ENCODE results near the gene ITGA6.

DNA sequence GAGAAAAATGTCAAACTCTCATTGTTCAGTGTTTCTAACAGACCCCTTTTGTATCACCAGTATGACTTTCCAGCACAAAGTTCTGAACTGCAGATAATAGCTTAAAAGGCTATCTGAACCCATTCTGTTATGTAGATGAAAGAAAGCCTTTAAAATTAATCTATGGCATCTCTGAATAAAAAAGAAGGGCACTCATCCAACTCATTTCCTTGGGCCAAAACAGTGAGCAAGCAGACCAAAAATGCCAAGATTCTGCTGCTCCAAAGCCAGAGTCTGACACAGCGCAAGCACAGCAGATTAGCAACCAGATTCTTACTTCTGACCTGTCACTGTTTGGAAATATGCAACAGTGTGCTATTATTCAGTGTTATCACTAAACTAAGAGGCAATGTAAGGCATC, 22.6 kb upstream of the ITGA6 start:
- TF ChIP-seq POLR2A (IDR thresholded peaks at IDR 0.05), result no peak
- TF ChIP-seq, protein P1, sequence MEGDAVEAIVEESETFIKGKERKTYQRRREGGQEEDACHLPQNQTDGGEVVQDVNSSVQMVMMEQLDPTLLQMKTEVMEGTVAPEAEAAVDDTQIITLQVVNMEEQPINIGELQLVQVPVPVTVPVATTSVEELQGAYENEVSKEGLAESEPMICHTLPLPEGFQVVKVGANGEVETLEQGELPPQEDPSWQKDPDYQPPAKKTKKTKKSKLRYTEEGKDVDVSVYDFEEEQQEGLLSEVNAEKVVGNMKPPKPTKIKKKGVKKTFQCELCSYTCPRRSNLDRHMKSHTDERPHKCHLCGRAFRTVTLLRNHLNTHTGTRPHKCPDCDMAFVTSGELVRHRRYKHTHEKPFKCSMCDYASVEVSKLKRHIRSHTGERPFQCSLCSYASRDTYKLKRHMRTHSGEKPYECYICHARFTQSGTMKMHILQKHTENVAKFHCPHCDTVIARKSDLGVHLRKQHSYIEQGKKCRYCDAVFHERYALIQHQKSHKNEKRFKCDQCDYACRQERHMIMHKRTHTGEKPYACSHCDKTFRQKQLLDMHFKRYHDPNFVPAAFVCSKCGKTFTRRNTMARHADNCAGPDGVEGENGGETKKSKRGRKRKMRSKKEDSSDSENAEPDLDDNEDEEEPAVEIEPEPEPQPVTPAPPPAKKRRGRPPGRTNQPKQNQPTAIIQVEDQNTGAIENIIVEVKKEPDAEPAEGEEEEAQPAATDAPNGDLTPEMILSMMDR (IDR thresholded peaks at IDR 0.05), result no peak

All from thyroid gland (tissue), 4 donors.